ENCODE data around the gene SLC35F3.
"Not testable (repeated sequence)": the region's sequence is repeated elsewhere in the genome, so short reads cannot be mapped to it uniquely, and the experiment has no call there.

SLC35F3 gene

GRCh38 chr1:234231061-234231892 lies 326.8 kb downstream of the SLC35F3 start:
- no peak for DNase-seq

- DNase-seq: no peak
These were observed 327.4 kb downstream of the SLC35F3 start for GRCh38 chr1:234231893-234232276.

- DNase-seq: no peak
These were observed 329.7 kb downstream of the SLC35F3 start for GRCh38 chr1:234234199-234234598.

GRCh38 chr1:234235434-234235881 lies 331.0 kb downstream of the SLC35F3 start:
- no peak for DNase-seq

- DNase-seq: no peak
These were observed 332.9 kb downstream of the SLC35F3 start for GRCh38 chr1:234237393-234237792.

GRCh38 chr1:234238060-234238459 lies 333.6 kb downstream of the SLC35F3 start:
- DNase-seq: no peak

GRCh38 chr1:234239515-234239914 lies 335.0 kb downstream of the SLC35F3 start:
- DNase-seq: no peak

- no peak for DNase-seq
These were observed 335.5 kb downstream of the SLC35F3 start for GRCh38 chr1:234239936-234240335.

GRCh38 chr1:234240680-234241079 lies 336.2 kb downstream of the SLC35F3 start:
- no peak for DNase-seq

- DNase-seq: no peak
These were observed 337.5 kb downstream of the SLC35F3 start for GRCh38 chr1:234241941-234242490.

- no peak for DNase-seq
These were observed 339.2 kb downstream of the SLC35F3 start for GRCh38 chr1:234243521-234244260.

- DNase-seq: no peak
These were observed 340.0 kb downstream of the SLC35F3 start for GRCh38 chr1:234244482-234244881.

GRCh38 chr1:234246638-234247116 lies 342.2 kb downstream of the SLC35F3 start:
- no peak for DNase-seq

- not testable (repeated sequence) for DNase-seq
These were observed 343.3 kb downstream of the SLC35F3 start for GRCh38 chr1:234247746-234248145.

GRCh38 chr1:234250747-234251146 lies 346.3 kb downstream of the SLC35F3 start:
- no peak for DNase-seq

GRCh38 chr1:234253732-234254131 lies 349.3 kb downstream of the SLC35F3 start:
- DNase-seq: no peak

GRCh38 chr1:234256359-234256758 lies 351.9 kb downstream of the SLC35F3 start:
- DNase-seq: no peak

GRCh38 chr1:234258071-234258470 lies 353.6 kb downstream of the SLC35F3 start:
- DNase-seq: no peak

- peak in 1 of 2 donors; percentile 20 for DNase-seq
These were observed 356.1 kb downstream of the SLC35F3 start for GRCh38 chr1:234260578-234260977.

GRCh38 chr1:234261545-234261944 lies 357.1 kb downstream of the SLC35F3 start:
- DNase-seq: no peak

GRCh38 chr1:234262007-234262753 lies 357.7 kb downstream of the SLC35F3 start:
- DNase-seq: no peak

GRCh38 chr1:234262754-234263105 lies 358.3 kb downstream of the SLC35F3 start:
- no peak for DNase-seq

- no peak for DNase-seq
These were observed 360.4 kb downstream of the SLC35F3 start for GRCh38 chr1:234264832-234265231.

Data from activated CD4-positive, alpha-beta T cell treated with anti-CD3 and anti-CD28 coated beads for 4 hours (primary cell).